Natural killer cell treated with Interleukin-12 subunit alpha and Interleukin-12 subunit beta and Interleukin-15 and Interleukin-18, amount 100 ng/mL, for 72 hours (primary cell): ENCODE results near the gene CDC42EP3. TPM values are rescaled to one million over a fixed set of nuclear protein-coding genes. Genes with fewer than 3 reads are reported as not detected.
A peak's percentile ranks its signal among the peaks of the same experiment; 100 is the strongest.

Source experiments
- ATAC-seq, 2 donors: fragments of 150-1000 bp; cut with Tn5 transposase in 1 of 2; sonication (Bioruptor Pico), chemical (Tn5 transposase) in 1 of 2; 2 replicates each; pipeline ENCODE4 v1.10.0; 2021
- DNase-seq: peaks from one replicate; pipeline ENCODE4 v3.0.0; 2022; ENCODE audit warnings: low spot score
- H3K27ac Mint-ChIP-seq, 2 donors: 1 replicate in 1 of 2; 2 replicates in 1 of 2; pipeline ENCODE4 v1.8.0; 2022; ENCODE audit warnings: mixed read lengths in 2 of 2, mild to moderate bottlenecking in 1 of 2, moderate library complexity in 1 of 2
- H3K27me3 Mint-ChIP-seq, 2 donors: 1 replicate in 1 of 2; 2 replicates in 1 of 2; pipeline ENCODE4 v1.8.0; 2022; ENCODE audit warnings: mixed read lengths in 2 of 2
- H3K36me3 Mint-ChIP-seq: one replicate; pipeline ENCODE4 v1.8.0; 2022; ENCODE audit warnings: mixed read lengths
- H3K4me1 Mint-ChIP-seq, 2 donors: 1 replicate in 1 of 2; 2 replicates in 1 of 2; pipeline ENCODE4 v1.8.0; 2022; ENCODE audit warnings: low read depth in 2 of 2, mixed read lengths in 2 of 2, mild to moderate bottlenecking in 1 of 2
- H3K4me3 Mint-ChIP-seq: one replicate; pipeline ENCODE4 v1.8.0; 2022; ENCODE audit warnings: mixed read lengths
- H3K9me3 Mint-ChIP-seq: 2 replicates; pipeline ENCODE4 v1.8.0; 2022; ENCODE audit warnings: mixed read lengths
- total RNA-seq, 2 donors: library from RNA; stranded (reverse); gene quantifications; one replicate each; pipeline ENCODE4 v1.2.3, GENCODE V29; 2022

CDC42EP3 gene
- total RNA-seq, 2 donors from 2014 or later, result 36.0 to 40.1 TPM

DNA sequence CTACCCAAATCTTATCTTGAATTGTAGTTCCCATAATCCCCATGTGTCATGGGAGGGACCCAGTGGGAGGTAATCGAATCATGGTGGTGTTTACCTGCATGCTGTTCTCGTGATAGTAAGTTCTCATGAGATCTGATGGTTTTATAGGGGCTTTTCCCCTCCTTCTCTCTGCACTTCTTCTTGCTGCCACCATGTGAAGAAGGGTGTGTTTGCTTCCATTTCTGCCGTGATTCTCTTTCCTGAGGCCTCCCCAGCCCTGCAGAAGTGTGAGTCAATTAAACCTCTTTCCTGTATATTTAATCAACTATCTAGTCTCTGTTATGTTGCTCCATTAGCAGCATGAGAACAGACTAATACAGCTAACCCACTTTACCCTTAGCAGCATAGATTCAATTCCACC lies 37.6 kb downstream of the CDC42EP3 start:
- no peaks in the 10 kb centered on the region for H3K27me3 Mint-ChIP-seq
- ATAC-seq, result no peak
- DNase-seq, result no peak

DNA sequence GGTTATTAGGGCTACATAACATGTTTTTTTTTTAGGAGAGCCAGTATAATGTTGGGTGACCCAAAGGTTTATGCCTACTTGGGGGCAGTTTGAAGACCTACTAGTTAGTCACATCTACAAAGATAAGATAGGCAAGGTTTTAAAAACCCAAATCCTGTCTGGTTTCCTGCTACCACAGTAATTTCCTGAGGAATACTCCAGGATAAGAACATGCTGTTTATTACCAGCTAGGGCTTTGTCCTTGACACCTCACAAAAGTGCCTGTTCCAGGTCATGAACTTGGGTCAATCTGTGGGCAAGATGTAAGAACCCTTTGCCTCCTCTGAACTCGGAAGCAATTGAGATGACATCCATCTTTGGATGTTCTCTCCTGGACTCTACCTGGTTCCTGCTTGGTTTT lies 38.2 kb downstream of the CDC42EP3 start:
- DNase-seq (no peak), ATAC-seq (no peak)
- H3K27ac Mint-ChIP-seq, result peak overlapping the region in 1 of 2 donors; percentile 87
- no peaks in the 10 kb centered on the region for H3K27me3 Mint-ChIP-seq
- peaks cover 69 to 78% of the 10 kb centered on the region in 2 donors for H3K4me1 Mint-ChIP-seq
- no peaks in the 10 kb centered on the region for H3K9me3 Mint-ChIP-seq
- H3K36me3 Mint-ChIP-seq, result no peaks in the 10 kb centered on the region
- H3K4me3 Mint-ChIP-seq, result no peak overlapping the region

More for the DNA sequence above, 37.6 kb downstream of the CDC42EP3 start:
- Mint-ChIP-seq H3K4me3 (peak overlapping the region; percentile 69), H3K9me3 (no peaks in the 10 kb centered on the region), H3K4me1 (peaks cover 72 to 78% of the 10 kb centered on the region in 2 donors), H3K27ac (peak overlapping the region; percentile 82 to 87), H3K36me3 (no peaks in the 10 kb centered on the region)

DNA sequence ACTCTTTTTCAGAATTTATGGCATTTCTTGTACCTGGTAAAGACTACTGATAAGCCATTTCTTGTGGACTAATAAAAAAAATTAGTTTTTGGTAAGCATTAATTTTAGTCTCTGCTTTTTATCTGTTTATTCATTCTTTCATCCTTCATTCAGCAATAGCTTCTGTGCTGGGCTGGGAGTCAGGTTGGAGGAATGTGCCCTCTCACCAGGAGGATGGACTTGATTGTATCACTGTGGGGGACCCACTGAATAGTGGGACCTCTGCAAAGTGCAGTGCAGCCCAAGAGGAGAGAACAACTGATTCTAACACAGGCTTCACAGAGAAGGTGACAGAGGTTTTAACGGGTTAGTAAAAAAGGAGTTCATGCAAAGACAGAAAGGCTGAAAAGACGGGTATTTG lies 39.1 kb downstream of the CDC42EP3 start:
- Mint-ChIP-seq H3K36me3 (no peaks in the 10 kb centered on the region), H3K27ac (peak overlapping the region; percentile 10 to 87), H3K27me3 (no peaks in the 10 kb centered on the region), H3K4me1 (peaks cover 64 to 73% of the 10 kb centered on the region in 2 donors), H3K9me3 (no peaks in the 10 kb centered on the region), H3K4me3 (no peak overlapping the region)
- DNase-seq, result no peak
- ATAC-seq, result no peak

DNA sequence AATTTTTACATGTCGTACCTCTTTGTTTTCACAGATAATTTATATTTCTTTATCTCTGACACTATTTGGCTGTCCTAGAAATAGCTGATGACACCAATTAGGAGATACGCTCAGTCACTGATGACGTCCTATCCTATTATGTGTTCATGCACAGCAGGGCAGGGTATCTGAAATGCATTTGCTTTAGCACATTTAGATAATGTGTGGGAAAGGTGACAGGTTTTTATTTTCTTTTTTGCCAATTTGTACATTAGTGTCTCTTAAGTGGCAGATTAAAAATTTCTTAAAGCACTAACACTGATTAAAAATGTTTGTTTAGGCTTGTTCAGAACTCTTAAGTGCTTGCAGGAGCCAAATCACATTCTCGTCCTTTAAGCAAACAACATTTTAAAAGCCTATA lies 39.7 kb downstream of the CDC42EP3 start:
- DNase-seq (no peak), ATAC-seq (no peak)
- no peaks in the 10 kb centered on the region for H3K36me3 Mint-ChIP-seq
- no peaks in the 10 kb centered on the region for H3K9me3 Mint-ChIP-seq
- H3K27ac Mint-ChIP-seq, result no peak overlapping the region
- peaks cover 60 to 73% of the 10 kb centered on the region in 2 donors for H3K4me1 Mint-ChIP-seq
- no peak overlapping the region for H3K4me3 Mint-ChIP-seq
- no peaks in the 10 kb centered on the region for H3K27me3 Mint-ChIP-seq

DNA sequence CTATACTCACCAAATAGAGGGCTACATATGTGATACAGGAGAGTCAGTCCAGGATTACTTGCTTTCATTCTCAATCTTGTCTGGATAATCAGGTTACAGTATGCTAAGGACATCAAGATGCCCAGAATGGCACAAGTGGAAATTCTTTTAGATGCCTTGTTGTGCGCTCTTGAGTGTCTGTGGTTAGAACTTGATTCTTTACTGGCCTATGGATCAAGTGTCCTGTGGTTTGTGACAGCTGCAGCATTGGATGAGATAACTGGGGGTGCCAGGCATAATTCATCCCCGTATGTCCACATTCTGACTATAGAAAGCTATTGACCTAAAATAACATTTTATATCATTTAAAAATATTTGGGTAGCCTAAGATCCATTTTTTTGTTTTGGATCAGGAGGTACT lies 40.1 kb downstream of the CDC42EP3 start:
- DNase-seq (no peak), ATAC-seq (no peak)
- Mint-ChIP-seq H3K27me3 (no peaks in the 10 kb centered on the region), H3K4me3 (peak overlapping the region; percentile 46), H3K4me1 (peaks cover 60 to 73% of the 10 kb centered on the region in 2 donors), H3K27ac (peak overlapping the region; percentile 1 to 8), H3K36me3 (no peaks in the 10 kb centered on the region), H3K9me3 (no peaks in the 10 kb centered on the region)

DNA sequence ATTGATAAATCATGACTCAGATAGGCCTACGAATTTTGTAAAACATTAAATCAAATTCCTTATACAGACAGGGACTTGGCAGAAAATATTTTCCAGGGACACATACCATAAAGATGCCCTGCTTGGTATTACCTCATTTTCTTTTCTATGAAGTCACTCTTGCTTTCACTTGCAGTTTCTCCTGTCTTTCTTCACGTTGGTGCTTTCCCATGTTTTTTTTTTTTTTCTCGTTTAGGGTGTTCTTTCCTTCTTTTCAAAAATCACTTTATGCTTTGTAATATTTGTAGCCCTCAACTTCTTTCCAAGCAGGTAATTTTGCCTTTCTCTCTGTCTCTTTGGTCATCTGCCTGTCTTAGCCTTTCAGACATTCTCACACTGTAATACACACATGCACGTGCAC lies 40.7 kb downstream of the CDC42EP3 start:
- ATAC-seq, result no peak
- peak overlapping the region; percentile 1 to 8 for H3K27ac Mint-ChIP-seq
- H3K4me3 Mint-ChIP-seq, result peak overlapping the region; percentile 46

DNA sequence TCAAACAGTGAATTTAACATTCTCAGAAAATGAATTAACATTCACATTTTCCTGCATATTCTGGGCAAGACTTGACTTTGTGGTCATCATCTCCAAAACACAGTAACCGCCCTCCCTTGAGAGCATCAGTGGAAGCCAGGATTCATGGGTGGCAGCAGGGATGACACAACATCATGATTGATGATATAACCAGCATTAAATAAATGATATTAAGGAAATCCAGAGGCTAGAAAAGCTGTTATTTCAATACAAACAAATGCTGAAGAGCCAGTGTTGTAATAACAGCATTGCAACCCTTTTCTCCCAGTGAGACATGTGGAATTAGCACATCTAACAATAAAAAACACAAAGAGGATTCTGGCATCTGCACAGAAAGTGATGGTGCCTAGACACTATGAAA lies 41.1 kb downstream of the CDC42EP3 start:
- no peak overlapping the region for H3K4me3 Mint-ChIP-seq
- H3K27ac Mint-ChIP-seq, result peak overlapping the region; percentile 1 to 8
- H3K27me3 Mint-ChIP-seq, result no peaks in the 10 kb centered on the region
- ATAC-seq (no peak), DNase-seq (no peak)
- peaks cover 60 to 73% of the 10 kb centered on the region in 2 donors for H3K4me1 Mint-ChIP-seq
- no peaks in the 10 kb centered on the region for H3K36me3 Mint-ChIP-seq
- no peaks in the 10 kb centered on the region for H3K9me3 Mint-ChIP-seq

More for the DNA sequence above, 40.7 kb downstream of the CDC42EP3 start:
- Mint-ChIP-seq H3K36me3 (no peaks in the 10 kb centered on the region), H3K27me3 (no peaks in the 10 kb centered on the region), H3K4me1 (peaks cover 60 to 73% of the 10 kb centered on the region in 2 donors), H3K9me3 (no peaks in the 10 kb centered on the region)
- no peak for DNase-seq

DNA sequence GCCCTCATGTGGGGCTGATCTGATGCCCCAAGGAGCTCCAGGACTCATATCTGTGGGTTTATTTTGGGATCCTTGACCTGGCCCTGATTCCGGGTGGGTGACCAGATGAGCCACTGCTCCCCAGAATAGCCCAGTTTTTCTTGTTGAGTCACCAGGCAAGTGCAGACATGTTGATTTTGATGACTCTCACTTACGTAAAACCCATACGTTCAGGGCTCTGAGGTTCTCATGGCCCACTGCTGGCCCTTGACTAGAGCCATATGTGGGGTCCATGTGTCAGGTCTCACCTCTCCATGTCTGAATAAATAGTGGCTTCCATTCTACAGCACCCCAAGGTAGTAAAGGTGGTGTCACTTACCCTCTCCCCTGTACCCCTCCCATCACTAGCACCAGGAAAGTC lies 41.9 kb downstream of the CDC42EP3 start:
- H3K4me3 Mint-ChIP-seq, result no peak overlapping the region
- no peaks in the 10 kb centered on the region for H3K9me3 Mint-ChIP-seq
- ATAC-seq (no peak), DNase-seq (no peak)
- peaks cover 60 to 73% of the 10 kb centered on the region in 2 donors for H3K4me1 Mint-ChIP-seq
- no peaks in the 10 kb centered on the region for H3K27me3 Mint-ChIP-seq
- peaks cover 4% of the 10 kb centered on the region for H3K36me3 Mint-ChIP-seq
- peak overlapping the region; percentile 1 to 8 for H3K27ac Mint-ChIP-seq

DNA sequence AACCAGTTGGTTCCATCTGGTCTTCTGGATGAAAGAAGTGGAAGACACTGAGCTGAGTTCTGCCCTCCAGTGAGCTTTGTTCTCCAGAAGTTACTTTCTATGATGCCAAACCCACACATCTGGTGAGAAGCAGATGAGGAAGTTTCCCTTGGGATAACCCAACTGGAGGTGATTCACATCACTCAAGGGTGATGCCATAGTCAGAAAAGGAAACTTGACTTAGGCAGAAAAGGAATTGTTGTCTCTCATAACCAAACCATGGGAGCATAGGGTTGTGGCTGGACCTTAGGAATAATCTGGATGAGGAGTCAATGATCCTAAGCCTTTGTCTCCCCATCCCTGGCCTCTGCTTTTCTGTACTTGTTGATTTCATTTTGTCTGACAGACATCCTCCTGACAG lies 43.7 kb downstream of the CDC42EP3 start:
- ATAC-seq, result no peak
- Mint-ChIP-seq H3K9me3 (no peaks in the 10 kb centered on the region), H3K27ac (peak overlapping the region; percentile 95), H3K4me3 (no peak overlapping the region), H3K4me1 (peaks cover 66 to 73% of the 10 kb centered on the region in 2 donors), H3K27me3 (no peaks in the 10 kb centered on the region), H3K36me3 (peaks cover 10% of the 10 kb centered on the region)
- DNase-seq, result no peak

DNA sequence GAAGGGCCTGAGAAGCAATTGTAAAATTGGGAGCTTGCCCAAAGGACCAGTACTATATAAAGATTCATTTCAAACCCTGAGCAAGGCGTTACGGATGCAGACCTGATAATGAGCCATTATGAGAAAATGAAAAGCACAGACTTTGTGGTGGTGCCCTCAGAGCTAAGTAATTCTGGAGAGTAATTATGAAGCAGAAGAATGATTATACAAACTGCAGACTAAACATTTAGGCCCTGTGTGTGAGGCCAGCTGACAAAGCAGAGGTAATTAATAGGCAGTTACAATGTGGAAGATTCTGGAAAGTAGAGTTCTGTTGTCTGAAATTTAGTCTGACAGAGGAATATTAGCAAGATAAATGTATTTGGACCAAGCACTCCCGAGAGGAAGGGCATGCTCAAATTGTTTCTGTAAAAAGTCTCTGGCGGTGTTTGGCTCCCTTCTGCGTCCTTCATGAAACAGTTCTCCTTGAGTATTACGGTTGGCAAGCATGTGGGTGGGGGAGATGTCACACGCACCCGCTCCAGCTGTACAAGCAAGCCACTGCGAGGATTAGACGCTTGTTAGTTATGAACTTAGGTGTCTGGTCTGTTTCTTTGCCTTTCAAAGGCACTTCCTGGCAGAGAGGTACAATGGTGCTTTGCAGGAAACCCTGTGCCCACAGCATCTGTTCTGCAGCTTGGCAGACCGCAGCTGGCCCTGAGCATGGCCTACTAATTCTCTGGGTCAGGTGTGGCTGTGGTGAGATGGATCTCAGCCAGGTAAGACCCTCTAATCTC lies 45.5 kb downstream of the CDC42EP3 start:
- no peaks in the 10 kb centered on the region for H3K9me3 Mint-ChIP-seq
- peaks cover 19% of the 10 kb centered on the region for H3K36me3 Mint-ChIP-seq
- peak; percentile 71 to 73 for ATAC-seq
- peaks cover 70 to 79% of the 10 kb centered on the region in 2 donors for H3K4me1 Mint-ChIP-seq
- no peaks in the 10 kb centered on the region for H3K27me3 Mint-ChIP-seq
- H3K4me3 Mint-ChIP-seq, result peak overlapping the region; percentile 86
- peak overlapping the region; percentile 95 for H3K27ac Mint-ChIP-seq
- peak; percentile 69 for DNase-seq

DNA sequence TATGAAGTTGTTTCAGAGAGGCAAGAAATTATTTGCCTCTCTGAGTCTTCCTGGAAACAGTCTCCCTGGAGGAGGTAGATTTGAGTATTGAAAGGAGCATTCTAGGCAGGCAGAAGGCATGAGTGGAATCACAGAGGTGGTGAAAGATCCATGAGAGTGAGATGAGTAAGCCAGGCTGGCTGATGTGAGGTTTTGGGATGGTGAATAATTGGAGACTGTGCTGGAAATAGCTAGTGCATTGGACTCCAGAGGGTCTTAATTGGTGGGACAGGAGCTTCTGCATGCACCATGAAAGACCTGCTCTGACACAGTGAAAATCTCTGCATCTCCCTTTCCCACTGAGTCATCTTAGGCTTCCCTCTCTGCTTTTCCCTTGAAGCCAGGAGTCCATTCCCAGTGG lies 46.3 kb downstream of the CDC42EP3 start:
- no peaks in the 10 kb centered on the region for H3K9me3 Mint-ChIP-seq
- H3K4me1 Mint-ChIP-seq, result peaks cover 68 to 78% of the 10 kb centered on the region in 2 donors
- DNase-seq, result no peak
- H3K27me3 Mint-ChIP-seq, result no peaks in the 10 kb centered on the region
- ATAC-seq, result no peak
- H3K27ac Mint-ChIP-seq, result peak overlapping the region; percentile 95
- peak overlapping the region; percentile 86 for H3K4me3 Mint-ChIP-seq
- peaks cover 19% of the 10 kb centered on the region for H3K36me3 Mint-ChIP-seq

DNA sequence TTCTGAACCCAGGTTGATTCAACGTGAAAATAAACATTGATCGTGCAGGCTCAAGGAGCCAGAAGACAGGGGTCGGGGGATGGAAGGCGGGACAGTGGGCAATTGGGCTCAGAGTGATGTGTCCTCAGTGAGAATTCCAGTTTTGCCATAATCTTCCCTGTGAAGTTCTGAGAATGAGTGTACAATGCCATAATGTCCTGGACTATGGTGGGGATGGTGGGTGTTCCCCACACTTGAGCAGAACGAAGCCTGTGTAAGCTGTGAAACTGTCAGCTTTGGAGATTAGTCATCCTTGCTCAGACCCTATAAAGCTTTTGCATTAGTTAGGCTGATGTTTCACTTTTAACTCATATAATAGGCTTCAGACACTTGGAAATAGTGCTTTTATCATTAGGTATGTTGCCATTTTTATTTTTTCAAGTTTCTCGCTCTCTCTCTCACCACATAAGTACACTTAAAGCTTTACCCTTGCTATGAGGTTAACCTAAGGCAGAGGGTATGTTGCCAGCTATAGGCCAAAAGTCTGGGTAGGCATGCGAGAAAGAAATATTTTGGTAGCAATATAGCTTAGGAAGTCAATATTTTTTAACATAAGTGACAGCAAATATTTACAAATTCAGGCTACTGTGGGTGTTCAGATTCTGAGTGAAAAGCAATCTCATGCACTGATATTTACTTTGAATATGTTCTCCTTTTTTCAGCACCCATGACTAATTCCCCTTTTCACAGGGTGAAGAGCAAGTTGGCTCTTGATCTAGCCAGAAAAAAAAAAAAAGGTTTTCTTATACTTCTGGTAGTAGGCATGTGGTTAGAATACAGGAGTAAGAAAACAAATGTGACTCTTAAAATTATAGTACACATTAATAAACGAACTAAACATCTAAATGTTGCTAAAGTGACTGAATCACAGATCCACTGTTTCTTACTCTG lies 47.2 kb downstream of the CDC42EP3 start:
- no peaks in the 10 kb centered on the region for H3K27me3 Mint-ChIP-seq
- no peaks in the 10 kb centered on the region for H3K9me3 Mint-ChIP-seq
- peak; percentile 79 for DNase-seq
- peak overlapping the region; percentile 95 for H3K27ac Mint-ChIP-seq
- H3K4me1 Mint-ChIP-seq, result peaks cover 69 to 77% of the 10 kb centered on the region in 2 donors
- H3K36me3 Mint-ChIP-seq, result peaks cover 19% of the 10 kb centered on the region
- peak; percentile 86 to 90 for ATAC-seq
- peak overlapping the region; percentile 86 for H3K4me3 Mint-ChIP-seq

DNA sequence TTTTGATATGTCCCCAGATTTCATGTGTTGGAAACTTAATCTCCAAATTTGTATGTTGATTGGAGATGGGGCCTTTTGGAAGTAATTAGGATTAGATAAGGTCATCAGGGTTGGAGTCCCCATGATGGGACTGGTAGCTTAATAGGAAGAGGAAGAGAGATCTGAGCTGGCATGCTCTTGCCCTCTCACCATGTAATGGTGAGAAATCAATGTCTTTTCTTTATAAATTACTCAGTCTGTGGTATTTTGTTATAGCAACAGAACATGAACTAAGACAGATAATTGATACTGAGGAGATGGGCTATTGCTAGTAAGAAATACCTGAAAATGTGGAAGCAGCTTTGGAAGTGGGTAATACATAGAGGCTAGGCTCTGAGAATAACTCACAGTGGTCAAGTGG lies 48.0 kb downstream of the CDC42EP3 start:
- H3K4me3 Mint-ChIP-seq, result peak overlapping the region; percentile 86
- peak overlapping the region; percentile 95 for H3K27ac Mint-ChIP-seq
- H3K36me3 Mint-ChIP-seq, result peaks cover 19% of the 10 kb centered on the region
- H3K4me1 Mint-ChIP-seq, result peaks cover 73 to 79% of the 10 kb centered on the region in 2 donors
- H3K9me3 Mint-ChIP-seq, result no peaks in the 10 kb centered on the region
- no peaks in the 10 kb centered on the region for H3K27me3 Mint-ChIP-seq
- DNase-seq, result no peak
- peak in 1 of 2 donors; percentile 63 for ATAC-seq
